Kidney epithelial cell (primary cell): ENCODE data around the gene DTWD2. TPM values are rescaled to one million over a fixed set of nuclear protein-coding genes. Genes with fewer than 3 reads are reported as not detected.

Experiments
- DNase-seq: peaks from one replicate; pipeline ENCODE4 v3.0.0-alpha.2; 2010; ENCODE audit warnings: low read depth
- H3K27me3 ChIP-seq: 2 replicates; pipeline ENCODE4 v1.6.0; 2011; ENCODE audit warnings: low read length; ENCODE audit not compliant: control insufficient read depth, insufficient read depth
- H3K36me3 ChIP-seq: 2 replicates; pipeline ENCODE4 v1.5.1; 2011; ENCODE audit warnings: low read length; ENCODE audit not compliant: control insufficient read depth, insufficient read depth
- H3K4me3 ChIP-seq: 2 replicates; pipeline ENCODE4 v1.5.1; 2011; ENCODE audit warnings: low read depth, mild to moderate bottlenecking, control low read depth, low read length
- CTCF ChIP-seq: IDR thresholded peaks from 2 replicates; pipeline ENCODE4 v1.5.1; 2011; ENCODE audit warnings: mild to moderate bottlenecking, moderate library complexity, low read length, control low read depth, inconsistent platforms; ENCODE audit not compliant: insufficient read depth, poor library complexity, severe bottlenecking
- total RNA-seq: library from RNA; depleted of rRNA; stranded (reverse); fragments of >200 nt; gene quantifications from 2 replicates; pipeline ENCODE4 v1.2.3, GENCODE V29; 2015

DTWD2 gene
- total RNA-seq, 1 donor from 2014 or later, result 7.9 TPM

GRCh38 chr5:118832974-118833373 lies 155.4 kb downstream of the DTWD2 start:
- Histone ChIP-seq H3K36me3 (no peaks in the 10 kb centered on the region), H3K27me3 (no peaks in the 10 kb centered on the region), H3K4me3 (no peak overlapping the region)
- TF ChIP-seq CTCF, result no peak
- no peak for DNase-seq

GRCh38 chr5:118825226-118825625 lies 163.1 kb downstream of the DTWD2 start:
- no peak for TF ChIP-seq CTCF
- H3K27me3 ChIP-seq, result no peaks in the 10 kb centered on the region

DNA sequence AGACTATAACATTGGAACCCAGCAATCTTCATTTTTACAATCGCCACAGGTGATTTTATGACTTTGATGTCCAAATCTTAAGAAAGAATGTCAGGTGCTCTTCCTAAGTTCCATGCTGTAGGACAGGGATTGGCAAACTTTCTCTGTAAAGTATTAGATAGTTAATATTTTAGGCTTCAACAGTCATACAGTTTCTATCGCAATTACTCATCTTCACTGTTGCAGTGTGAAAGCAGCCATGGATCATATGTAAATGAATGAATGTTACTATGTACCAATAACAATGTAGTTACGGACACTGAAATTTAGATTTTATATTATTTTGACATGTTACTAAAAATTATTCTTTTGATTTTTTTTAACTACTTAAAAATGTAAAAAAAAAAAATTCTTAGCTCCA lies 169.7 kb downstream of the DTWD2 start:
- no peaks in the 10 kb centered on the region for H3K27me3 ChIP-seq
- H3K4me3 ChIP-seq, result no peak overlapping the region
- no peak for TF ChIP-seq CTCF
- DNase-seq, result no peak
- H3K36me3 ChIP-seq, result no peaks in the 10 kb centered on the region

More at GRCh38 chr5:118825226-118825625, 163.1 kb downstream of the DTWD2 start:
- Histone ChIP-seq H3K36me3 (no peaks in the 10 kb centered on the region), H3K4me3 (no peak overlapping the region)
- no peak for DNase-seq

DNA sequence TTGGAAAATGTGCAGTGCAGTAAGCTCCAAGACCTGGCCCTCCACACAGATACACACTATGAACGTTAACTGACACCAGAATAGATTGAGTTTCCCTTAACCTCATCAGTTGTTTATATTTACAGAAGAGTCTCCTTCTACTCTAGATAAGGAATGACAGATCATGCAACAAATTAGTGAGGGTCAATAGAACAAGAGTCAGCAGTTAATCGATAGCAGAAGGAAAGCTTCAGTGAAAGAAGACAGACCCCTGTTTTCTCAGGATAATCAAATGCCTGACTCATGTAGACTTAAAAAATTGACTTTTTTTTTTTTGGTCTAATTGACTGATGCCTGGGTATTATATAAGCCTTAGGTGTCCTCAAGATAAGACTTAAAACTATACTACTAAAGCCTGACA lies 179.9 kb downstream of the DTWD2 start:
- DNase-seq, result no peak
- Histone ChIP-seq H3K4me3 (no peak overlapping the region), H3K27me3 (no peaks in the 10 kb centered on the region), H3K36me3 (no peaks in the 10 kb centered on the region)
- TF ChIP-seq CTCF, result no peak

GRCh38 chr5:118806571-118806970 lies 181.8 kb downstream of the DTWD2 start:
- Histone ChIP-seq H3K4me3 (no peak overlapping the region), H3K36me3 (no peaks in the 10 kb centered on the region), H3K27me3 (no peaks in the 10 kb centered on the region)
- TF ChIP-seq CTCF, result no peak
- DNase-seq, result no peak

DNA sequence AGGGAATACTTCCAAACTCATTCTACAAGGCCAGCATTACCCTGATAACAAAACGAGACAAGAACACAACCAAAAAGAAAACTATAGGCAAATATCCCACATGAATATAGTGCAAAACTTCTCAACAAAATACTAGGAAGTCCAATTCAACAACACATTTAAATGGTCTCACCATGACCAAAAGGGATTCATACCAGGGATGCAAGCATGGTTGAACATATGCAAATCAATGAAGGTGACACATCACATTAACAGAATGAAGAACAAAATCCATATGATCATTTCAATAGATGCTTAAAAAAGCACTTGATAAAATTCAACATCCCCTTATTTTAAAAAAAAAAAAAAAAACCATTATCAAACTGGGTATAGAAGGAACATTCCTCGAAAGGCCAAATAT lies 186.0 kb downstream of the DTWD2 start:
- TF ChIP-seq CTCF, result no peak
- Histone ChIP-seq H3K4me3 (no peak overlapping the region), H3K36me3 (no peaks in the 10 kb centered on the region), H3K27me3 (no peaks in the 10 kb centered on the region)
- DNase-seq, result no peak
